Measurements from ENCODE around the gene EYA3. TPM values are rescaled to one million over a fixed set of nuclear protein-coding genes. Genes with fewer than 3 reads are reported as not detected.

Gene EYA3
- total RNA-seq, 1 donor: 26.3 TPM

GRCh38 chr1:28112388-28113241 is 24.2 kb upstream of the EYA3 start:
- TF ChIP-seq, protein P1, sequence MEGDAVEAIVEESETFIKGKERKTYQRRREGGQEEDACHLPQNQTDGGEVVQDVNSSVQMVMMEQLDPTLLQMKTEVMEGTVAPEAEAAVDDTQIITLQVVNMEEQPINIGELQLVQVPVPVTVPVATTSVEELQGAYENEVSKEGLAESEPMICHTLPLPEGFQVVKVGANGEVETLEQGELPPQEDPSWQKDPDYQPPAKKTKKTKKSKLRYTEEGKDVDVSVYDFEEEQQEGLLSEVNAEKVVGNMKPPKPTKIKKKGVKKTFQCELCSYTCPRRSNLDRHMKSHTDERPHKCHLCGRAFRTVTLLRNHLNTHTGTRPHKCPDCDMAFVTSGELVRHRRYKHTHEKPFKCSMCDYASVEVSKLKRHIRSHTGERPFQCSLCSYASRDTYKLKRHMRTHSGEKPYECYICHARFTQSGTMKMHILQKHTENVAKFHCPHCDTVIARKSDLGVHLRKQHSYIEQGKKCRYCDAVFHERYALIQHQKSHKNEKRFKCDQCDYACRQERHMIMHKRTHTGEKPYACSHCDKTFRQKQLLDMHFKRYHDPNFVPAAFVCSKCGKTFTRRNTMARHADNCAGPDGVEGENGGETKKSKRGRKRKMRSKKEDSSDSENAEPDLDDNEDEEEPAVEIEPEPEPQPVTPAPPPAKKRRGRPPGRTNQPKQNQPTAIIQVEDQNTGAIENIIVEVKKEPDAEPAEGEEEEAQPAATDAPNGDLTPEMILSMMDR (IDR thresholded peaks at IDR 0.05; ENCODE audit: insufficient read depth, low read depth, low read length): no peak
- no peak overlapping the region for H3K4me3 ChIP-seq (ENCODE audit: low read depth, low read length)
- peak; percentile 33 for DNase-seq (ENCODE audit: low read depth)

- TF ChIP-seq, protein P1 (IDR thresholded peaks at IDR 0.05; ENCODE audit: insufficient read depth, low read depth, low read length): no peak
- no peak overlapping the region for H3K4me3 ChIP-seq (ENCODE audit: low read depth, low read length)
- no peak for DNase-seq (ENCODE audit: low read depth)
Observed at GRCh38 chr1:28111157-28111556, 22.7 kb upstream of the EYA3 start.

- H3K4me3 ChIP-seq (ENCODE audit: low read depth, low read length): no peak overlapping the region
- DNase-seq (ENCODE audit: low read depth): no peak
- TF ChIP-seq, protein P1 (IDR thresholded peaks at IDR 0.05; ENCODE audit: insufficient read depth, low read depth, low read length): no peak
Observed at GRCh38 chr1:28110555-28110954, 22.1 kb upstream of the EYA3 start.

DNA sequence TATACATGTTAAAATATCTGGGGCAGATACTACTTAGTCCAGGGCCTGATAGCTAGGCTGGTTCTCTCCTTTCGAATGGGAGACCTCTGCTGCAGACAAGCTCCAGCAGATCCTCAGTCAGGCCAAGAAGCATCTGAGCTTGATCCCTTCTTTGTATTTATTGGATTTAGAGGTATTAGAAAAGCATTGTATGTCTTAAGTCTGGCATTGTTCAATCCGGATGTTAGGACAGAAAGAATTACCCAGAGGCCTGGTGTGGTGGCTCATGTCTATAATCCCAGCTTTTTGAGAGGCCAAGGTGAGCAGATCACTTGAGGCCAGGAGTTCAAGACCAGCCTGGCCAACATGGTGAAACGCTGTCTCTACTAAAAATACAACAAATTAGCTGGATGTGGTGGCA is 21.2 kb upstream of the EYA3 start:
- no peak for DNase-seq (ENCODE audit: low read depth)
- H3K4me3 ChIP-seq (ENCODE audit: low read depth, low read length): no peak overlapping the region
- TF ChIP-seq, protein P1 (IDR thresholded peaks at IDR 0.05; ENCODE audit: insufficient read depth, low read depth, low read length): no peak

DNA sequence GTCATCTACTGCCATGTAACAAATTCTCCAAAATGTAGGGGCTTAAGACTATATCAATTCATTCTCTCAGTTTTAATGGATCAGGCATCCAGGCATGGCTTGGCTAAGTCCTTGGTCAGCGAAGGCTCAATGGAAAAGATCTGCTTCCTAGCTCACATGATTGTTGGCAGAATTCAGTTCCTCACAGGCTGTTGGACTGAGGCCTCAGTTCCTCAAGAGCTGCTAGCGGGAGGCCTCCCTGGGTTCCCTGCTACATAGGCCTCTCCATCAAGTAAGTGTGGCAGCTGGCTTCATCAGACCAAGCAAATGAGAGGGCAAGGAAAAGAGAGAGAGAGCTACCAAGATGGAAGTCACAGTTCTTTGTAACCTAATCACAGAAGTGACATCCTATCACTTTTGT is 19.6 kb upstream of the EYA3 start:
- H3K4me3 ChIP-seq (ENCODE audit: low read depth, low read length): no peak overlapping the region
- no peak for DNase-seq (ENCODE audit: low read depth)
- TF ChIP-seq, protein P1 (IDR thresholded peaks at IDR 0.05; ENCODE audit: insufficient read depth, low read depth, low read length): no peak

GRCh38 chr1:28104866-28105467 is 16.6 kb upstream of the EYA3 start:
- peak overlapping the region; percentile 26 for H3K4me3 ChIP-seq (ENCODE audit: low read depth, low read length)
- DNase-seq (ENCODE audit: low read depth): peak; percentile 64
- TF ChIP-seq, protein P1 (IDR thresholded peaks at IDR 0.05; ENCODE audit: insufficient read depth, low read depth, low read length): no peak
